Heart left ventricle (tissue), 16 donors: ENCODE data around the gene PTPRC. TPM values are rescaled to one million over a fixed set of nuclear protein-coding genes. Genes with fewer than 3 reads are reported as not detected.

Experiments used
- ATAC-seq, 4 donors: fragments of 200-7000 bp; cut with Tn5 transposase; one replicate each; pipeline ENCODE4 v1.9.1; 2020 to 2022; ENCODE audit warnings: moderate library complexity in 4 of 4, mild to moderate bottlenecking in 3 of 4, moderate number of reproducible peaks in 1 of 4
- DNase-seq, 5 donors: peaks; one replicate each; pipeline ENCODE4 v3.0.0-alpha.2; 2020
- H3K27ac ChIP-seq, 12 donors: fragments of 200-600 bp; sonication (generic) in 4 of 12; one replicate each; pipeline versions ENCODE4 v1.5.0 to v1.8.0; 2016 to 2022; ENCODE audit warnings: mild to moderate bottlenecking in 2 of 12
- H3K27me3 ChIP-seq, 9 donors: fragments of 200-600 bp; sonication (generic) in 2 of 9; one replicate each; pipeline versions ENCODE4 v1.5.1 to v1.8.0; 2016 to 2022; ENCODE audit warnings: mild to moderate bottlenecking in 3 of 9
- H3K36me3 ChIP-seq, 9 donors: fragments of 200-600 bp; sonication (generic) in 2 of 9; one replicate each; pipeline versions ENCODE4 v1.5.0 to v1.8.0; 2018 to 2022; ENCODE audit warnings: mild to moderate bottlenecking in 2 of 9
- H3K4me1 ChIP-seq, 12 donors: fragments of 200-600 bp; sonication (generic) in 4 of 12; one replicate each; pipeline versions ENCODE4 v1.5.0 to v1.8.0; 2016 to 2022; ENCODE audit warnings: mild to moderate bottlenecking in 3 of 12
- H3K4me3 ChIP-seq, 12 donors: fragments of 200-600 bp; sonication (generic) in 4 of 12; one replicate each; pipeline versions ENCODE4 v1.5.0 to v1.8.0; 2017 to 2022; ENCODE audit warnings: mild to moderate bottlenecking in 9 of 12, moderate library complexity in 4 of 12
- H3K9me3 ChIP-seq, 12 donors: fragments of 200-600 bp; sonication (generic) in 4 of 12; one replicate each; pipeline versions ENCODE4 v1.5.0 to v1.8.0; 2016 to 2022; ENCODE audit warnings: mild to moderate bottlenecking in 1 of 12
- CTCF ChIP-seq, 12 donors: fragments of 200-600 bp; sonication (generic) in 4 of 12; IDR thresholded peaks; one replicate each; pipeline versions ENCODE4 v1.5.0 to v1.8.0; 2018 to 2022; ENCODE audit warnings: antibody characterized with exemption in 12 of 12, mild to moderate bottlenecking in 5 of 12
- POLR2A ChIP-seq, 2 donors: fragments of 450-650 bp; IDR thresholded peaks; one replicate each; pipeline ENCODE4 v1.6.1; 2017; ENCODE audit warnings: antibody characterized with exemption in 2 of 2, mild to moderate bottlenecking in 2 of 2, moderate library complexity in 2 of 2
- WGBS, 4 donors: extraction: QIAGEN DNeasy Blood & Tissue Kit in 2 of 4; methylation state at CpG; one replicate each; pipeline versions ENCODE4 v1.1.5 to v1.1.7; 2013 to 2018; 5-methylcytosine and 5-hydroxymethylcytosine counted together
- intact Hi-C, 10 donors: fragments of 100-400 bp; cut with DNase I; formaldehyde crosslinking; loops; one replicate each; pipeline versions ENCODE4 v1.11.1 to v1.14.2; 2022
- polyA plus RNA-seq, 2 donors: library from polyadenylated mRNA; stranded (reverse); fragments of 200-250 nt; gene quantifications; one replicate each; pipeline ENCODE4 v1.2.3, GENCODE V29; 2013
- total RNA-seq, 9 donors: library from RNA; depleted of rRNA in 2 of 9; stranded (reverse); fragments of >200 nt in 2 of 9; fragmentation: NEBNext Ultra II Directional in 3 of 9; extraction: Animal tissue kit (Norgen Biotek cat#: 25700) in 3 of 9; gene quantifications; one replicate each; pipeline versions ENCODE4 v1.1.0 to v1.2.4, GENCODE V29; 2016 to 2023
- donor health status: ischemic (EF 13 %, LVEDD 7.1; RV severe dilation, severe dysfunction).
- donor health status: healthy with polysubstance abuse.
- donor health status: DM: no; HTN: yes; CAD: no.
- donor health status: DM: no; HTN: no; CAD: no.
- donor health status: ischemic (EF 25% LVEDD 6.9; RV normal size, moderate dysfunction).
- donor health status: ischemic (EF 25% LVEDD 5.7; RV mildly dilated, moderate dysfunction).
- donor health status: healthy.
- donor health status: DM: yes; HTN: yes; CAD: no.
- donor health status: ischemic (EF 35%, LVEDD 5.7; RV mildly dilated, moderate dysfunction).
- donor health status: nonischemic (EF 11% LVEDD 7.7; RV severe dilation, severe dysfunction).
- donor health status: DM: yes; HTN: yes; CAD: no.
- donor health status: PGD.
- donor health status: ischemic (EF 29% LVEDD 5.4; RV normal size, mild dysfunction).
- donor health status: nonischemic (EF 23%, LVEDD 6.1; RV moderate dilation, normal function).

PTPRC gene
- total and polyA plus RNA-seq, 11 donors: 0.65 to 99.3 (median 4.4) TPM

GRCh38 chr1:198780376-198780775 is 141.5 kb downstream of the PTPRC start:
- Histone ChIP-seq H3K36me3 (no peaks in the 10 kb centered on the region), H3K4me1 (peaks cover 0 to 30% (median 0%) of the 10 kb centered on the region in 12 donors), H3K27me3 (no peaks in the 10 kb centered on the region), H3K4me3 (no peak overlapping the region), H3K27ac (no peak overlapping the region), H3K9me3 (no peaks in the 10 kb centered on the region)
- WGBS, 4 donors: 66 to 81% (median 68%) methylated on average over 1 of the region's 1 CpG
- DNase-seq: no peak
- TF ChIP-seq CTCF (IDR thresholded peaks at IDR 0.05) (no peak), POLR2A (IDR thresholded peaks at IDR 0.05) (no peak)
- intact Hi-C loops: loop anchor here in 1 of 10 donors (10.0 kb wide), 1 partner anchor 154 kb away; no protein-coding TSS in a partner anchor
- ATAC-seq: no peak

- Histone ChIP-seq H3K4me3 (no peak overlapping the region), H3K27ac (no peak overlapping the region), H3K4me1 (peaks cover 0 to 5% (median 0%) of the 10 kb centered on the region in 12 donors), H3K9me3 (no peaks in the 10 kb centered on the region), H3K27me3 (no peaks in the 10 kb centered on the region), H3K36me3 (no peaks in the 10 kb centered on the region)
- no peak for DNase-seq
- TF ChIP-seq CTCF (IDR thresholded peaks at IDR 0.05): peak in 4 of 12 donors; percentile 7 to 17 (median 10)
- TF ChIP-seq POLR2A (IDR thresholded peaks at IDR 0.05): no peak
- ATAC-seq: peak in 1 of 4 donors; percentile 39
- intact Hi-C loops: loop anchor here in 1 of 10 donors (10.0 kb wide), 1 partner anchor 146 kb away; no protein-coding TSS in a partner anchor
- WGBS, 4 donors: 45 to 50% (median 47%) methylated on average over 3 of the region's 3 CpGs
These were observed 149.8 kb downstream of the PTPRC start for GRCh38 chr1:198788561-198789064.

GRCh38 chr1:198793714-198794113 is 154.9 kb downstream of the PTPRC start:
- WGBS, 4 donors: 74 to 92% (median 89%) methylated on average over 3 of the region's 3 CpGs
- Histone ChIP-seq H3K27ac (no peak overlapping the region), H3K4me1 (no peaks in the 10 kb centered on the region), H3K36me3 (no peaks in the 10 kb centered on the region), H3K9me3 (peaks cover 0 to 13% (median 0%) of the 10 kb centered on the region in 12 donors), H3K4me3 (no peak overlapping the region), H3K27me3 (no peaks in the 10 kb centered on the region)
- intact Hi-C loops: no loop called here
- DNase-seq (no peak), ATAC-seq (no peak)
- no peak for TF ChIP-seq POLR2A (IDR thresholded peaks at IDR 0.05)

GRCh38 chr1:198794498-198794897 is 155.7 kb downstream of the PTPRC start:
- Histone ChIP-seq H3K27ac (no peak overlapping the region), H3K4me1 (no peaks in the 10 kb centered on the region), H3K4me3 (no peak overlapping the region), H3K36me3 (no peaks in the 10 kb centered on the region), H3K27me3 (no peaks in the 10 kb centered on the region), H3K9me3 (peaks cover 0 to 13% (median 0%) of the 10 kb centered on the region in 12 donors)
- TF ChIP-seq CTCF (IDR thresholded peaks at IDR 0.05): no peak
- no peak for ATAC-seq
- DNase-seq: no peak
- intact Hi-C loops: no loop called here

- Histone ChIP-seq H3K4me3 (no peak overlapping the region), H3K36me3 (no peaks in the 10 kb centered on the region), H3K27ac (no peak overlapping the region), H3K4me1 (no peaks in the 10 kb centered on the region), H3K9me3 (peaks cover 0 to 13% (median 0%) of the 10 kb centered on the region in 12 donors), H3K27me3 (no peaks in the 10 kb centered on the region)
- ATAC-seq (no peak), DNase-seq (no peak)
- 92 to 95% (median 94%) methylated on average over 2 of the region's 2 CpGs for WGBS, 4 donors
- TF ChIP-seq CTCF (IDR thresholded peaks at IDR 0.05) (no peak), POLR2A (IDR thresholded peaks at IDR 0.05) (no peak)
- intact Hi-C loops: no loop called here
These were observed 158.8 kb downstream of the PTPRC start for GRCh38 chr1:198797656-198798055.
